Activated CD8-positive, alpha-beta memory T cell treated with anti-CD3 and anti-CD28 coated beads for 4 hours (primary cell): ENCODE data around the gene LSM14B.
A peak's percentile ranks its signal among the peaks of the same experiment; 100 is the strongest.
"Not testable (repeated sequence)": the region's sequence is repeated elsewhere in the genome, so short reads cannot be mapped to it uniquely, and the experiment has no call there.

Experiments
- DNase-seq, 2 donors: peaks; one replicate each; pipeline ENCODE4 v3.0.0-alpha.2; 2020; ENCODE audit warnings: low read depth in 2 of 2

The LSM14B gene

GRCh38 chr20:62112368-62112767 is 9.9 kb upstream of the LSM14B start:
- no peak for DNase-seq

DNA sequence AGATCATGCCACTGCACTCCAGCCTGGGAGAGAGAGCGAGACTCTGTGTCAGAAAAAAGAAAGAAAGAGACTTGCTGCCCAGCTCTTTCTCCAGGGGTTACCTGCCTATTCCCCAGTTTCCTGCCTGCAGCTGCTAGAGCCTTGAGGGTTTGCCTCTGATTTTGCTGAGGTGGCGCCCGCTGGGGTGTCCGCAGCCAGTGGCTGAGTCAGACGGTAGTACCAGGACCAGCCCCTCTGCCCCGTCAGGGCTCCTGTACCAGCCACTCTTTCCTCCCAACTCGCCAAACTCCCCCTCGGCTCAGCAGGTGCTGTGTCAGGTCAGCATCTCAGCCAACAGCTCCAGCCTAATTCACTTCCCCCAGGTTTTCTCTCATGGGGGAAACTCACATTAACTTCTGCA is 7.4 kb upstream of the LSM14B start:
- no peak for DNase-seq

DNA sequence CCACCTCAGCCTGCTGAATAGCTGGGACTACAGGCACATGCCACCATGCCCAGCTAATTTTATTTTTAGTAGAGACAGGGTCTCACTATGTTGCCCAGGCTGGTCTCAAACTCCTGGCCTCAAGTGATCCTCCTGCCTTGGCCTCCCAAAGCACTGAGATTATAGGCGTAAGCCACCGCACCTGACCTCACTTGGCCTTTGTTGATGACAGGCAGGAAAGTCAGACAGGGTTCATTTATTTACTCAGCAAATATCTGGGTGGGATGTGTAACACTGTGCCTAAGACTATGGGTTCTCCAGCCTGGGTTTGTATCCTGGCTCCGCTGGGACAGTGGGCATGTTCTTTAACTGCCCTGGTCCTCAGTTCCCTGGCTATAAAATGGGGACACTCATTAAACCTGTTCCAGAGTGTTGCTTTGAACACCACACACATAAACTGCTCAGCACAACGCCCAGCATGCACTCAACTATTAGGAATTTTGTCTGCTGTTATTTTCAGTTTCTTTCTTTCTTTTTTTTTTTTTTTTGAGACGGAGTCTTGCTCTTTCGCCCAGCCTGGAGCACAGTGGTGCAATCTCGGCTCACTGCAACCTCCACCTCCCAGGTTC is 6.4 kb upstream of the LSM14B start:
- not testable (repeated sequence) for DNase-seq

DNA sequence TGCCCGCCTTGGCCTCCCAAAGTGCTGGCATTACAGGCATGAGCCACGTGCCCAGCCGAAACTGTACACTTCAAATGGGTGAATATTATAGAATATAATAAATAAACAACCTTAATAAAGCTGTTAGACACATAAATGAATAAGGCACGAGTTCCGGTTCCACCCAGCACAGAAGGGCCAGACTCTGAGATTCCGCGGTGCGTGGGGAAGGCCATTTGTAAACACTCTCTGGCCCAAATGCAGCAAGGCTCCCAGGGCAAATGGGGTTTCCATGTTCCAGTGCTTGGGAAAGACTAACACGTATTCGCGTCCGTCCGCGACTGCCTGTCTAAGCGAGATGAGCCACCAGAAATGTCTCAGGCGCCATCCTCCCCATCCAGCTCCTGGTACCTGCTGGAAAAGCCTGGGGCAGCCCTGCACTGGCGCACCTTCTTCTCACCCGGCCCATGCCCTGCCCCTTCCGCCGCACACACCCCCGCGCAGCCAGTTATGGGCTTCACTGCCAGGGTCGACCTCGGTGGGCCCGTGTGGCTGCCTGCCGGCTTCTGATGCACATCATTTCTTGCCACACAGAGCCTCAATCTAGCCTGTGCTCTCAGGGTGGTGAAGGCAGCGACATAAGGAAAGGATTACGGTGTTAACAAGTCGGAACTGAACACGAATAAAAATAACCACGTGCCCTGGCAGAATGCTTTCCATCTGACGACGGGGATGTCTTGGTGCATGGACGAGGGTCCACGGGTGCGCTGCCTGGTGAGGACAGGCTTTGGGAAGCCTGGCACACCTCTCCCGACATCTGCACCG is 5.5 kb upstream of the LSM14B start:
- DNase-seq: no peak

DNA sequence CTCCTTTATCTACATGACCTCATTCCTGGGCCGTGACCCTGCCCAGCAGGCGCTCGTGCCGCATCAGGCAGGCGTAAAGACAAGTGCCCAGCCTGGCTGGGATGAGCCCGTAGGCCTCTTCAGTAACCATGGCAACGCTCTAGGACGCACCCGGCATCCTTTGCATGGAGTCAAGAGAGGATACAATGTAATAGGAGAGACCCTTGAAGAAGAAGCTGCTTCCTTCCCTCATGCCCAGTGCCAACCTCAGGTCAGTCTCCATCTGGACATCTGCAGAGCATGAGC is 5.0 kb upstream of the LSM14B start:
- no peak for DNase-seq

GRCh38 chr20:62117658-62118057 is 4.6 kb upstream of the LSM14B start:
- DNase-seq: peak; percentile 42 to 49

DNA sequence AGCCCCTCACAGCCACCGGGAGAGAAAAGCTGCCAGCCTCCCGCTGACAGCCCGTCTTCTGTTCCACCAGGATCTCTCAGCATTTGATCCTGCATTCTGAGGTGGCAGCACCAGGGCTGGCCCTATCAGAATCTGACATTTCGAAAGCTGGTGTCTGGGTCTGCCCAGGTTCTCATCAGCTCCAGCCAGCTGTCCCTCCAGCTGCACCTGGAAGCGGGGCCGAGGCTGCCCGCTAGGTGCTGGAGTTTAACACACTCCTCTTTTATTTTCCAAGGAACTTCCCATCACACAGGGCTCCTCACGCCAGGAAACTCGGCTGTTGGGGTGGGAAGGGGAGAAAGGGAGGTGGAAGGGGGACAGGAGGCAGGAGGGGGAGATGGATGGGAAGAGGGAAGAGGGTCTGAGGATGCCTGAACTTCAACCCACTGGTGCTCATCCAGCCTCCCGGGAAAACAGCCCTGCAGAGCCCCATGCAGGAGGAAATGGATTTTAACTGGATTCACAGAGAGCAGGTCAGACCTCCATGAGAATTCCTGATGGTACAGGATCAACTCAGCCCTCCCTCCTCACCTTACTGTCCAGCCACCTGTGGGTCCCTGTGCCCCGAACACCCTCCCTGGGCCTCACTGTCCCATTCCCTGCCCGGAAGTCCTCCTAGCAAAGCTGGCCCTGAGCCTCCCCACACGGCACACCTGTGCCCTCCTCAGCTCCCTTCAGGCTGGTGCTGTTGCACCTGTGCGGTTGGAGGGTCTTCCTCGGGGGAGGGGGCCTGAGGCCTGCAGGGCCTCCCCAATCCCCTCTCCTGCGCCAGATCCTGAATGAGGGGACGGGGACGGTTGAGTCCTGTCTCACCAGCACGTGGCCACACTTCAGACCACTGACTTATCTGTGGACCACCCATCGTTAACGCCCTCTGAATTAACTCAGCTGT is 3.9 kb upstream of the LSM14B start:
- no peak for DNase-seq

- DNase-seq: no peak
Measured at GRCh38 chr20:62119115-62119514, 3.2 kb upstream of the LSM14B start.

DNA sequence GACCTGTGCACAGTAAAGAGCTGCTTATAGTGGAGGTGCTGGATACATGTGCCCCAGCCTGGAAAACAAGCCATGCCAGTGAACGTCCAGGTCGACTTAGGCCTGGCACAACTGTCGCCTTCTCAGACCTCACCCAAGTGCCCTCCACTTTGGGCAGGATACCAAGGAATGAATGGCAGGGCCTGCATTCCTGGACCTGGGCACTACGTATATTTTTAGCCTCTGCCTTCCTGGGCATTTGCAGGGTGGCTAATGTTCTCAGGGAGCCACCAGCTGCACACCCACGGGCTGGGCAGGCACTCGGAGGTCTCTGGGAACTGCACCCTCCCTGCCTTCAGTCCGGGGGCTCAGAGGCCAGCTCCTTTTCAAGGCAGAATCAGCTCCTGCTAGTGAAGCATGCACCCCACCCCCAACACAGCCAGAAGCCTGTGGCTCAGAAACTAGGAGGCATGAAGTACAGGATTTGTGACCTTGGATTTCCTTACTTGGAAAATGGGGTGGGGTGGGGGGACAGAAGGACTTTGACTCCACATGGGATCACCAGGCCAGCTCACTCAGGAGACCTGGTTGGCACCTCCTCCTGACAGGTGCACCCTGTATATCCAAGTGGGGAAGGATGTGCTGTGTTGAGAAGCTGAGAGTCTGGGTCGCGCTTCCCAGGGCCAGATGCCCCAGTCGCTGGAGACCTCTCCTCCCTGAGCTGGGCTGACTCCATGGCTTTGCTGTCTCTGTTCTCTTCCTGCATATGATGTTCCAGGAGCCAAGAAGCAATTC is 2.5 kb upstream of the LSM14B start:
- no peak for DNase-seq

DNA sequence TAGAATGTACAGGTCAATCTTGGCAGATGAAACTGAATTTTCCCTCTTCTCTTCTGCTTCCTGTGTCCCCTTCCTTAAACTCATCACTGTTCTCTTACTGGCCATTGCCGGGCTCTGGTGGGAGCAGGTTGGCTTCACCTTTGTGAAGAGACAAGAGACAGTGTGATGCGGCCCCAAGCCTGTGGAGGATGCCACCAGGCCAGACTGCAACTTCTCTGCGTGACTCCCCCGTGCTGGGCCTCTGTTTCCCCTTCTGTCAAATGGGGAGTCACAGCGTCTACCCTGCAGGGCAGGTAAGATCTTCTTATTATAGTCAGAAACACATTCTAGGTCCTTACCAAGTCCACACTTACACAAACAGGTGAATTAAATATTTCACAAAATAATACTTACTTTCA is 1.9 kb upstream of the LSM14B start:
- DNase-seq: no peak

GRCh38 chr20:62120990-62121775 is 1.1 kb upstream of the LSM14B start:
- no peak for DNase-seq

DNA sequence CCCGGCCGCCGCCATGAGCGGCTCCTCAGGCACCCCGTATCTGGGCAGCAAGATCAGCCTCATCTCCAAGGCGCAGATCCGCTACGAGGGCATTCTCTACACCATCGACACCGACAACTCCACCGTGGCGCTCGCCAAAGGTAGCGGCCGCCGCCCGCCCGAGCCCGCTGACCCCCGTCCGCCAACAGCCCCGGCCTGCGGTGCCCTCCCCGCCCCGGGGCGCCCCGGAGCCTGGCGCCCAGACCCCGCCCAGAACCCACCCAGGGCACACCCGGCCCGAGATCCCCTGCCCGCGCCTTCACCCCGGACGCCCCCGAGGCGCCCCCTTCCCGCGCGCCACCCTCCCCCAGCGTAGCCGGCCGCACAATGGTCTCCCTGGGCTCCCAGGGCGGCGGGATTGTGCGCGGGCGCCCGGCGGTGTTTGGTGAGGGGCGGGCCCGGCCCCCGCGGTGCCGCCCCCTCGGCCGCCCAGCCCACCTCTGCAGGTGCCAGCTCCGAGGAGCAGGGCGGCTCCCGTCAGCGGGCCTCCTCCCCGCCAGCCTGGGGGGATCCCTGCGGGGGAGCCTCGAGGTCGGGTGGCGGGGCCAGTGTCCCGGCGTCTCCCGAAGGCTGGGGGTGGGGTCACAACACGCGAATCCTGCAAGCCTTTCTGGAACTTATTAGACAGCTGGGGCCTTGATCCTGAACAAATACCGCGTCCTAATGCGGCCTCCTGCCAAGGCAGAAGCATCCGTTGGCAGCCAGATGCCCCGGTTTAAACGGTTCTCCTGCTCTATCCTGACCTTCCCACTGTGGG is 577 bp downstream of the LSM14B start:
- peak in 1 of 2 donors; percentile 25 for DNase-seq

- no peak for DNase-seq
Measured at GRCh38 chr20:62123450-62124118, 1.3 kb downstream of the LSM14B start.

DNA sequence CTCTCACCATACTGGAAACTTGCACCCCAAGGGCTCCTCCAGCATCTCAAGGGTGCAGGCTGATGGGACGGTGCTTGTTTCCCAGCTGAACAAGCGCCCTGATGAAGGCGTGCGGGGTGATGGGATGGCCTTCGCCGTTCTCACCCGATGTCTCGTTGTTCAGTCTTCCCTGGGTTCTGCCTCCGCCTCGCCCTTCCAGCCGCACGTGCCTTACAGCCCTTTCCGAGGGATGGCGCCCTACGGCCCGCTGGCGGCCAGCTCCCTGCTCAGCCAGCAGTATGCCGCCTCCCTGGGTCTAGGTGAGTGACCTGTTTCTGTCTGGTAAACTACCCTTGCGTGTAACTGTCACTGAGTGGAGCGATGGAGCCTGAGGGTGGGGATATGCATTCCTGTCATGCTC is 3.9 kb downstream of the LSM14B start:
- DNase-seq: no peak

- DNase-seq: no peak
Measured at GRCh38 chr20:62127799-62128198, 5.5 kb downstream of the LSM14B start.

GRCh38 chr20:62128502-62128901 is 6.2 kb downstream of the LSM14B start:
- DNase-seq: no peak

- DNase-seq: no peak
Measured at GRCh38 chr20:62129731-62130531, 7.7 kb downstream of the LSM14B start.

GRCh38 chr20:62131560-62132320 is 9.5 kb downstream of the LSM14B start:
- no peak for DNase-seq
